Measurements from ENCODE around the gene PDE8A.

DNA sequence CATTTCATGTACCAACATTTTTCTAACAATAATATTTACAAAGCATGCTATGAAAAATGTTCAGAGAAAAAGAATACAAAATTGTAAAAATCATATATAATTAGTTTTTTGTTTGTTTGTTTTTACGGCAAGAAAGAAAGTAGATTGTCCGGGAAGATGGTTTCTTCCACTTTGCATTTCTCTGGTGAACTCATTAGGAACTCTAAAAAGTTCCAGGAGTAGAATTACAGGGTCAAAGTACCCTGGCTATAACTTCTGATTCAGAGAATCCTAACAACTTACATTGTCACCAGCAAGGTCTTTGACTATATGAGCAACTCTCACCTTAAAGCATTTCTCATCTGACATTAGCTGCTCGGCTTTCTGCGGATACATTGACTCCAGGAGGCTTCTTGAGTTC, 196.7 kb downstream of the PDE8A start:
- no peak for TF ChIP-seq GATA3 (IDR thresholded peaks at IDR 0.05; ENCODE audit: low read depth, low read length)
- TF ChIP-seq GATA2 (IDR thresholded peaks at IDR 0.05; ENCODE audit: low read depth, low read length): no peak
